NB4 (cell line): ENCODE data around the gene CDH26.
A peak's percentile ranks its signal among the peaks of the same experiment; 100 is the strongest.

Experiments
- DNase-seq: peaks from one replicate; pipeline ENCODE4 v3.0.0; 2010; ENCODE audit warnings: low read depth
- H3K4me3 ChIP-seq: one replicate; pipeline ENCODE4 v1.5.1; 2011; ENCODE audit warnings: mild to moderate bottlenecking, low read depth, low read length, moderate library complexity
- CTCF ChIP-seq: IDR thresholded peaks from one replicate; pipeline ENCODE4 v1.5.1; 2012; ENCODE audit warnings: low read depth, low read length
- MAX ChIP-seq: IDR thresholded peaks from 2 replicates; pipeline ENCODE4 v1.6.1; 2011; ENCODE audit warnings: low read depth, low read length
- MYC ChIP-seq: IDR thresholded peaks from 2 replicates; pipeline ENCODE4 v1.6.1; 2011; ENCODE audit warnings: low read depth, low read length
- POLR2A ChIP-seq: IDR thresholded peaks from 2 replicates; pipeline ENCODE4 v1.6.1; 2011; ENCODE audit warnings: mild to moderate bottlenecking; ENCODE audit not compliant: insufficient read length; ENCODE audit errors: extremely low read depth

The CDH26 gene

GRCh38 chr20:60052322-60052721 lies 94.1 kb downstream of the CDH26 start:
- peak; percentile 38 for DNase-seq
- TF ChIP-seq POLR2A (no peak), MYC (no peak), MAX (no peak), CTCF (no peak)
- no peak overlapping the region for H3K4me3 ChIP-seq

- DNase-seq, result peak; percentile 64
- no peak overlapping the region for H3K4me3 ChIP-seq
- TF ChIP-seq MAX, result peak; percentile 85
- no peak for TF ChIP-seq CTCF
Observed at GRCh38 chr20:60053125-60053817, 95.0 kb downstream of the CDH26 start.

- no peak overlapping the region for H3K4me3 ChIP-seq
- no peak for DNase-seq
- no peak for TF ChIP-seq POLR2A
- TF ChIP-seq CTCF, result no peak
- no peak for TF ChIP-seq MYC
- TF ChIP-seq MAX, result no peak
Observed at GRCh38 chr20:60053818-60054190, 95.6 kb downstream of the CDH26 start.

- TF ChIP-seq MYC, result peak; percentile 76
- TF ChIP-seq POLR2A, result peak; percentile 64
- peak; percentile 80 for TF ChIP-seq MAX
- no peak for TF ChIP-seq CTCF
- H3K4me3 ChIP-seq, result peak overlapping the region; percentile 80
- peak; percentile 99 for DNase-seq
Observed at GRCh38 chr20:60054716-60055634, 96.8 kb downstream of the CDH26 start.

- TF ChIP-seq MAX, result peak; percentile 88
- peak; percentile 85 for TF ChIP-seq POLR2A
- TF ChIP-seq CTCF, result no peak
- peak; percentile 97 for TF ChIP-seq MYC
- H3K4me3 ChIP-seq, result peak overlapping the region; percentile 80
- peak; percentile 99 for DNase-seq
Observed at GRCh38 chr20:60055740-60056139, 97.5 kb downstream of the CDH26 start.
